ENCODE results near the gene VPS37B. TPM values are rescaled to one million over a fixed set of nuclear protein-coding genes. Genes with fewer than 3 reads are reported as not detected.

Gene VPS37B
- polyA plus RNA-seq, 1 of the 3 experiments (the other 2 are of a cell fraction) = 41.1 TPM

GRCh38 chr12:122844366-122844971 lies 51.5 kb downstream of the VPS37B start:
- no peaks in the 10 kb centered on the region for H3K9me3 ChIP-seq
- POLR2A ChIA-PET = interaction anchor here (0.7 to 0.9 kb wide), 2 partner anchors 12 to 87 kb away, joined by 3 read pairs; no protein-coding TSS in a partner anchor
- H4K20me1 ChIP-seq (ENCODE audit: insufficient read depth) = no peaks in the 10 kb centered on the region
- peaks cover 11 to 65% of the 10 kb centered on the region in 2 experiments; a peak in 3 of 4 replicates for H3K4me1 ChIP-seq (ENCODE audit: control insufficient read depth in 1 of 2, insufficient read depth in 2 of 2, low read depth in 1 of 2, low read length in 1 of 2)
- CTCF ChIA-PET = interaction anchor here (0.9 to 6.5 kb wide), 7 partner anchors 8 to 394 kb away, joined by 4 to 45 read pairs (median 5); partner anchors contain the start of gene HIP1R
- H3K79me2 ChIP-seq (ENCODE audit: insufficient read depth) = peaks cover 4% of the 10 kb centered on the region; the same call in 1 of the 2 replicates
- H3F3A ChIP-seq (replicated peaks; ENCODE audit: insufficient read depth) = peaks cover 17% of the 10 kb centered on the region
- no peak overlapping the region for H3K4me2 ChIP-seq
- DNase-seq = peak; percentile 78
- H2AFZ ChIP-seq (ENCODE audit: low read depth) = no peak overlapping the region
- no peaks in the 10 kb centered on the region for H3K27me3 ChIP-seq (ENCODE audit: insufficient read depth)
- no peak overlapping the region for H3K4me3 ChIP-seq (ENCODE audit: low read depth in 2 of 2, low read length in 1 of 2)
- peak overlapping the region in 1 of 2 experiments; percentile 54; a peak in 2 of 4 replicates for H3K27ac ChIP-seq (ENCODE audit: low read depth in 2 of 2, low read length in 1 of 2)
- 86% methylated on average over 7 of the region's 8 CpGs for WGBS (ENCODE audit: low lambda C conversion rate)
- no peak overlapping the region for H3K9ac ChIP-seq
- TF ChIP-seq YY1 (IDR thresholded peaks at IDR 0.05; ENCODE audit: low read depth) = no peak
- no peak for TF ChIP-seq TEAD4 (IDR thresholded peaks at IDR 0.05; ENCODE audit: borderline replicate concordance, insufficient read depth)
- TF ChIP-seq, protein P1, sequence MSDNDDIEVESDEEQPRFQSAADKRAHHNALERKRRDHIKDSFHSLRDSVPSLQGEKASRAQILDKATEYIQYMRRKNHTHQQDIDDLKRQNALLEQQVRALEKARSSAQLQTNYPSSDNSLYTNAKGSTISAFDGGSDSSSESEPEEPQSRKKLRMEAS (IDR thresholded peaks at IDR 0.05; ENCODE audit: low read depth) = no peak
- no peak for TF ChIP-seq CTCF (IDR thresholded peaks at IDR 0.05)
- no peak for TF ChIP-seq ELF1 (IDR thresholded peaks at IDR 0.05)
- no peak for TF ChIP-seq GABPA (IDR thresholded peaks at IDR 0.05; ENCODE audit: low read depth)
- no peak for TF ChIP-seq FOXM1 (IDR thresholded peaks at IDR 0.05; ENCODE audit: low read depth)
- TF ChIP-seq PBX3 (IDR thresholded peaks at IDR 0.05) = no peak
- TF ChIP-seq FOSL2 (IDR thresholded peaks at IDR 0.05; ENCODE audit: borderline replicate concordance, low read depth) = no peak
- TF ChIP-seq RCOR1 (IDR thresholded peaks at IDR 0.05; ENCODE audit: low read length) = no peak
- H3K9me2 ChIP-seq = no peaks in the 10 kb centered on the region
- no peaks in the 10 kb centered on the region for H3K36me3 ChIP-seq (replicated peaks in 1 of 2; ENCODE audit: control insufficient read depth in 1 of 2, insufficient read depth in 2 of 2, low read length in 1 of 2)

- Histone ChIP-seq H3K79me2 (ENCODE audit: insufficient read depth) (peaks cover 10% of the 10 kb centered on the region; the same call in 1 of the 2 replicates), H2AFZ (ENCODE audit: low read depth) (no peak overlapping the region), H3K4me1 (ENCODE audit: control insufficient read depth in 1 of 2, insufficient read depth in 2 of 2, low read depth in 1 of 2, low read length in 1 of 2) (peaks cover 11 to 65% of the 10 kb centered on the region in 2 experiments; a peak in 3 of 4 replicates), H3F3A (replicated peaks; ENCODE audit: insufficient read depth) (peaks cover 17% of the 10 kb centered on the region), H3K9ac (no peak overlapping the region), H4K20me1 (ENCODE audit: insufficient read depth) (no peaks in the 10 kb centered on the region), H3K9me3 (no peaks in the 10 kb centered on the region), H3K36me3 (replicated peaks in 1 of 2; ENCODE audit: control insufficient read depth in 1 of 2, insufficient read depth in 2 of 2, low read length in 1 of 2) (no peaks in the 10 kb centered on the region), H3K27me3 (ENCODE audit: insufficient read depth) (no peaks in the 10 kb centered on the region), H3K27ac (ENCODE audit: low read depth in 2 of 2, low read length in 1 of 2) (peak overlapping the region in 1 of 2 experiments; percentile 77; a peak in 2 of 4 replicates), H3K4me3 (ENCODE audit: low read depth in 2 of 2, low read length in 1 of 2) (no peak overlapping the region), H3K9me2 (no peaks in the 10 kb centered on the region), H3K4me2 (no peak overlapping the region)
- DNase-seq = peak; percentile 29
- ChIA-PET CTCF (interaction anchor here (1.1 to 2.4 kb wide), 6 partner anchors 9 to 109 kb away, joined by 3 to 15 read pairs (median 4); partner anchors contain the start of gene HIP1R), POLR2A (no interaction called here)
- 96% methylated on average over 4 of the region's 8 CpGs for WGBS (ENCODE audit: low lambda C conversion rate)
- TF ChIP-seq SMC3 (IDR thresholded peaks at IDR 0.05; ENCODE audit: low read depth, low read length) (no peak), NFIC (IDR thresholded peaks at IDR 0.05; ENCODE audit: borderline replicate concordance) (no peak), REST (IDR thresholded peaks at IDR 0.05; ENCODE audit: low read depth, low read length) (no peak), RFX5 (IDR thresholded peaks at IDR 0.05; ENCODE audit: low read length) (no peak), MXI1 (IDR thresholded peaks at IDR 0.05; ENCODE audit: low read depth, low read length) (no peak), ZBTB33 (IDR thresholded peaks at IDR 0.05; ENCODE audit: borderline replicate concordance, low read depth) (no peak), TCF12 (IDR thresholded peaks at IDR 0.05) (no peak), GABPA (IDR thresholded peaks at IDR 0.05; ENCODE audit: low read depth) (no peak), RAD21 (IDR thresholded peaks at IDR 0.05; ENCODE audit: low read length) (no peak), FOXJ3 (CRISPR knock-in tag; IDR thresholded peaks at IDR 0.05) (no peak), ELF1 (IDR thresholded peaks at IDR 0.05) (no peak)
Observed at GRCh38 chr12:122843455-122843854, 52.5 kb downstream of the VPS37B start.

All from SK-N-SH (cell line).